Measurements from ENCODE around the gene DHRS2.

- TF ChIP-seq TARDBP (IDR thresholded peaks at IDR 0.05) (no peak), CTBP1 (IDR thresholded peaks at IDR 0.05; ENCODE audit: borderline replicate concordance) (no peak), FOXK2 (IDR thresholded peaks at IDR 0.05) (no peak)
Observed at GRCh38 chr14:23631702-23632460, 4.3 kb upstream of the DHRS2 start.
